ENCODE data around the gene NOX5. TPM values are rescaled to one million over a fixed set of nuclear protein-coding genes. Genes with fewer than 3 reads are reported as not detected.
A peak's percentile ranks its signal among the peaks of the same experiment; 100 is the strongest.

Gene NOX5
- total RNA-seq, 1 donor from 2014 or later, result 0.20 TPM

DNA sequence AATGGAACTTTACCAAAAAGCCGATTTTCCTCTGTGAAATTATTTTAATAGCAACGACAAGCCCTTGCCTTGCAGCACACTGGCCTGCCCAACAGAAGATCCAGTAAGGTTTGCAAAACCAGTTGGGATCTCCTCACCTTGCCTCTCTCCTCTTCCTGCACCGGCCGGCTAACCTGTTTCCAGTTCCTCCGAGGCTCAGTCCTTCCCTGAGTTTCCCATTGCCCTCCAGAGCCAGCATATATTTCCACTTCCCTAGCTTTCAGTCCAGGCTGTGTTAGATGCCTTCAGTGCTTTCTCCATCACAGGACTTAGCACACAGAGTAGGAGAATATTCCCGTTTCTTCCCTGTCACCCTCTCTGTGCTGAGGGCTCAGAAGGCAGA, 60.3 kb downstream of the NOX5 start:
- Mint-ChIP-seq H3K9me3 (peaks cover 4% of the 10 kb centered on the region), H3K27ac (peak overlapping the region; percentile 77), H3K27me3 (ENCODE audit: low read depth) (peaks cover 1% of the 10 kb centered on the region), H3K36me3 (no peaks in the 10 kb centered on the region), H3K4me1 (peaks cover 11% of the 10 kb centered on the region), H3K4me3 (peak overlapping the region; percentile 74)
- TF ChIP-seq CTCF (IDR thresholded peaks at IDR 0.05; ENCODE audit: unreplicated experiment), result no peak
- no peak for DNase-seq (ENCODE audit: low spot score in 2 of 2, unreplicated experiment in 2 of 2)

DNA sequence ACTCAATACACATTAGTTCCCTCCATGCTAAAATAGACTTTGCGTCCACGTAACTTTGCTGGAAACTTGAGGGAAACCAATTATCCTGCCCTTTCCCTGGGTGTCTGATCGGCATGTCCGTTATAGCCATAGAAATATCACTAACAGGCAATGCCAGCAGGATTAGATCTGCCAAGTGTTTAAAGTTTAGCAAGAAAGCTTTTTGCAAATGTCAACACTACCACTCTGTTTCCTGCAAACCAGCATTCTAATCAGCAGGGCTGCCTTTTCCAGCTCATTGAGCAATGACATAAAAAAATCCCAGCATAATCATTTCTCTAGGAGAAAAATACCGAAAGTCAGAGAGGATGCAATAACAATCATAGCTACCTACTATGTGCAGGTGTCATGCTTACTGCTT, 60.9 kb downstream of the NOX5 start:
- Mint-ChIP-seq H3K27me3 (ENCODE audit: low read depth) (peaks cover 1% of the 10 kb centered on the region), H3K4me1 (peaks cover 15% of the 10 kb centered on the region), H3K36me3 (no peaks in the 10 kb centered on the region), H3K4me3 (no peak overlapping the region), H3K9me3 (peaks cover 4% of the 10 kb centered on the region), H3K27ac (no peak overlapping the region)
- TF ChIP-seq CTCF (IDR thresholded peaks at IDR 0.05; ENCODE audit: unreplicated experiment), result no peak
- no peak for DNase-seq (ENCODE audit: low spot score in 2 of 2, unreplicated experiment in 2 of 2)

- H3K36me3 Mint-ChIP-seq, result no peaks in the 10 kb centered on the region
- peaks cover 28% of the 10 kb centered on the region for H3K4me1 Mint-ChIP-seq
- no peaks in the 10 kb centered on the region for H3K9me3 Mint-ChIP-seq
- H3K27ac Mint-ChIP-seq, result no peak overlapping the region
- no peak for TF ChIP-seq CTCF (IDR thresholded peaks at IDR 0.05; ENCODE audit: unreplicated experiment)
- no peaks in the 10 kb centered on the region for H3K27me3 Mint-ChIP-seq (ENCODE audit: low read depth)
- no peak overlapping the region for H3K4me3 Mint-ChIP-seq
- no peak for DNase-seq (ENCODE audit: low spot score in 2 of 2, unreplicated experiment in 2 of 2)
These were observed 62.3 kb downstream of the NOX5 start for GRCh38 chr15:69076756-69077155.

GRCh38 chr15:69078638-69079037, 64.1 kb downstream of the NOX5 start:
- Mint-ChIP-seq H3K27ac (no peak overlapping the region), H3K27me3 (ENCODE audit: low read depth) (no peaks in the 10 kb centered on the region), H3K9me3 (no peaks in the 10 kb centered on the region), H3K4me1 (peaks cover 36% of the 10 kb centered on the region), H3K4me3 (no peak overlapping the region), H3K36me3 (no peaks in the 10 kb centered on the region)
- DNase-seq (ENCODE audit: low spot score in 2 of 2, unreplicated experiment in 2 of 2), result no peak
- no peak for TF ChIP-seq CTCF (IDR thresholded peaks at IDR 0.05; ENCODE audit: unreplicated experiment)

GRCh38 chr15:69080295-69081248, 66.1 kb downstream of the NOX5 start:
- Mint-ChIP-seq H3K27ac (peak overlapping the region; percentile 80), H3K36me3 (no peaks in the 10 kb centered on the region), H3K27me3 (ENCODE audit: low read depth) (no peaks in the 10 kb centered on the region), H3K9me3 (no peaks in the 10 kb centered on the region), H3K4me1 (peaks cover 33% of the 10 kb centered on the region), H3K4me3 (no peak overlapping the region)
- TF ChIP-seq CTCF (IDR thresholded peaks at IDR 0.05; ENCODE audit: unreplicated experiment), result no peak
- no peak for DNase-seq (ENCODE audit: low spot score in 2 of 2, unreplicated experiment in 2 of 2)

All from mesothelial cell of epicardium (in vitro differentiated cells).